COLO668 (cell line): ENCODE data around the gene ZSCAN22.
"Not testable (repeated sequence)": the region's sequence is repeated elsewhere in the genome, so short reads cannot be mapped to it uniquely, and the experiment has no call there.

Experiments used
- DNase-seq: peaks from one replicate; lab custom pipeline; 2025; ENCODE audit not compliant: unreplicated experiment; lab: John Stamatoyannopoulos, UW

ZSCAN22 gene

GRCh38 chr19:58326914-58327726 is at the start of gene ZSCAN22:
ZSCAN22 (plus strand) TSS chr19:58326994; CDS start chr19:58334803, 7,809 bp downstream.
- DNase-seq: peak; percentile 97

- no peak for DNase-seq
Measured at GRCh38 chr19:58277197-58277596, 49.6 kb upstream of the ZSCAN22 start.

- DNase-seq: no peak
Measured at GRCh38 chr19:58277748-58278540, 48.9 kb upstream of the ZSCAN22 start.

- DNase-seq: peak; percentile 98
Measured at GRCh38 chr19:58278541-58279041, 48.2 kb upstream of the ZSCAN22 start, which contains the start of gene ZNF8. ZNF8 (plus strand) TSS chr19:58278955; CDS start chr19:58279082, 127 bp downstream.

- peak; percentile 79 for DNase-seq
Measured at GRCh38 chr19:58279042-58279924, 47.5 kb upstream of the ZSCAN22 start.

GRCh38 chr19:58279925-58280316 is 46.9 kb upstream of the ZSCAN22 start:
- no peak for DNase-seq

GRCh38 chr19:58284199-58284598 is 42.6 kb upstream of the ZSCAN22 start:
- no peak for DNase-seq

GRCh38 chr19:58291943-58292342 is 34.9 kb upstream of the ZSCAN22 start:
- no peak for DNase-seq

GRCh38 chr19:58294743-58295374 is 31.9 kb upstream of the ZSCAN22 start:
- no peak for DNase-seq

GRCh38 chr19:58296104-58296503 is 30.7 kb upstream of the ZSCAN22 start:
- no peak for DNase-seq

- no peak for DNase-seq
Measured at GRCh38 chr19:58300620-58301019, 26.2 kb upstream of the ZSCAN22 start.

- DNase-seq: no peak
Measured at GRCh38 chr19:58304255-58304654, 22.5 kb upstream of the ZSCAN22 start.

- no peak for DNase-seq
Measured at GRCh38 chr19:58304748-58305064, 22.1 kb upstream of the ZSCAN22 start.

- DNase-seq: peak; percentile 97
Measured at GRCh38 chr19:58305065-58305931, 21.5 kb upstream of the ZSCAN22 start, which contains the start of gene ERVK3-1. ERVK3-1 (plus strand) TSS chr19:58305377; CDS start chr19:58312169, 6,792 bp downstream.

- DNase-seq: peak; percentile 9
Measured at GRCh38 chr19:58305932-58306323, 20.9 kb upstream of the ZSCAN22 start.

GRCh38 chr19:58307736-58308135 is 19.1 kb upstream of the ZSCAN22 start:
- no peak for DNase-seq

GRCh38 chr19:58310685-58311084 is 16.1 kb upstream of the ZSCAN22 start:
- not testable (repeated sequence) for DNase-seq

GRCh38 chr19:58311345-58311865 is 15.4 kb upstream of the ZSCAN22 start:
- DNase-seq: no peak

GRCh38 chr19:58315580-58315979 is 11.2 kb upstream of the ZSCAN22 start:
- no peak for DNase-seq
